K562 (cell line): Measurements from ENCODE around the gene TMCC2. TPM values are rescaled to one million over a fixed set of nuclear protein-coding genes. Genes with fewer than 3 reads are reported as not detected.

ENCODE experiments used
- ATAC-seq: fragments of 200-7000 bp; cut with Tn5 transposase; 3 replicates; pipeline ENCODE4 v1.9.1; 2020; ENCODE audit warnings: moderate library complexity
- BruUV-seq: library from RNA; stranded (reverse); fragments of 400-500 nt; replicated peaks from 2 replicates; lab custom pipeline; 2021; lab: Mats Ljungman, UMichigan
- CTCF ChIA-PET: fragments of 300-600 bp; formaldehyde crosslinking; extraction: SDS; loops from one replicate; lab custom pipeline; 2021; ENCODE audit warnings: low intra/inter-chr PET ratio; lab: Yijun Ruan, JAX
- POLR2A ChIA-PET: fragments of 300-600, 350-650 bp; sonication (Branson Sonifier 250); formaldehyde crosslinking; extraction: SDS; loops from one replicate; lab custom pipeline; 2021; ENCODE audit warnings: antibody characterized with exemption, inconsistent platforms; lab: Yijun Ruan, JAX
- DNase-seq, 4 experiments: peaks; one replicate each; pipeline versions ENCODE4 v3.0.0 to v3.0.0-alpha.2; 2011 to 2018; ENCODE audit warnings: low spot score in 3 of 4, mixed read lengths in 3 of 4; ENCODE audit errors: extremely low read depth in 1 of 4
- FAIRE-seq: peaks from 2 replicates; lab custom pipeline; 2011; peaks lifted over from hg19 to GRCh38; lab: Jason Lieb, UNC
- H2AFZ ChIP-seq: 2 replicates; pipeline ENCODE4 v1.6.0; 2011; ENCODE audit warnings: low read depth, low read length, control low read depth, inconsistent platforms
- H3K27ac ChIP-seq: fragments of 200-600 bp; 3 replicates; pipeline ENCODE4 v1.8.0; 2011; ENCODE audit warnings: low read depth, mild to moderate bottlenecking, control low read depth, inconsistent platforms, low read length, moderate library complexity, mixed read lengths; ENCODE audit errors: extremely low read depth
- H3K27me3 ChIP-seq, 2 experiments: fragments of 300-600 bp in 1 of 2; 2 replicates in 1 of 2; 3 replicates in 1 of 2; pipeline versions ENCODE4 v1.6.0 to v1.8.0; 2011; ENCODE audit warnings: inconsistent platforms in 2 of 2, low read length in 2 of 2, mild to moderate bottlenecking in 1 of 2, mixed read lengths in 1 of 2, moderate library complexity in 1 of 2; ENCODE audit not compliant: control insufficient read depth in 2 of 2, insufficient read depth in 2 of 2
- H3K36me3 ChIP-seq: fragments of 300-600 bp; 3 replicates; pipeline ENCODE4 v1.8.0; 2011; ENCODE audit warnings: mild to moderate bottlenecking, low read length, inconsistent platforms; ENCODE audit not compliant: control insufficient read depth, insufficient read depth
- H3K4me1 ChIP-seq, 2 experiments: fragments of 200-600 bp in 1 of 2; replicated peaks in 1 of 2; 2 replicates in 1 of 2; 3 replicates in 1 of 2; pipeline versions ENCODE4 v1.5.1 to v1.8.0; 2011; ENCODE audit warnings: inconsistent platforms in 2 of 2, low read length in 2 of 2, mild to moderate bottlenecking in 1 of 2, mixed read lengths in 1 of 2, moderate library complexity in 1 of 2; ENCODE audit not compliant: control insufficient read depth in 2 of 2, insufficient read depth in 2 of 2
- H3K4me2 ChIP-seq: 2 replicates; pipeline ENCODE4 v1.6.1; 2011; ENCODE audit warnings: low read length, control low read depth, inconsistent platforms, mixed read lengths; ENCODE audit not compliant: insufficient read depth
- H3K4me3 ChIP-seq: fragments of 200-600 bp; sonication (generic), shearing (Covaris generic); 2 replicates; pipeline ENCODE4 v1.5.1; 2016; ENCODE audit warnings: control low read depth, inconsistent platforms
- H3K79me2 ChIP-seq: fragments of 200-600 bp; 3 replicates; pipeline ENCODE4 v1.8.0; 2011; ENCODE audit warnings: low read length, inconsistent platforms; ENCODE audit not compliant: control insufficient read depth, insufficient read depth
- H3K9ac ChIP-seq, 2 experiments: 2 replicates each; pipeline versions ENCODE4 v1.6.0 to v1.6.1; 2011; ENCODE audit warnings: low read depth in 2 of 2, low read length in 2 of 2, control low read depth in 1 of 2, inconsistent platforms in 1 of 2, mild to moderate bottlenecking in 1 of 2, mixed read lengths in 1 of 2; ENCODE audit not compliant: insufficient read depth in 1 of 2
- H3K9me1 ChIP-seq: one replicate; pipeline ENCODE4 v1.6.0; 2011; ENCODE audit warnings: inconsistent platforms, mild to moderate bottlenecking, low read length, moderate library complexity; ENCODE audit not compliant: control insufficient read depth, insufficient read depth
- H3K9me3 ChIP-seq: replicated peaks from 2 replicates; pipeline ENCODE4 v1.5.1; 2011; ENCODE audit warnings: low read depth, low read length, inconsistent platforms; ENCODE audit not compliant: control insufficient read depth, insufficient read depth
- H4K20me1 ChIP-seq: replicated peaks from 2 replicates; pipeline ENCODE4 v1.6.1; 2011; ENCODE audit warnings: low read length, inconsistent platforms, mixed read lengths; ENCODE audit not compliant: control insufficient read depth, insufficient read depth
- ARID1B ChIP-seq: fragments of 450-650 bp; IDR thresholded peaks from 2 replicates; pipeline ENCODE4 v1.6.1; 2016; ENCODE audit warnings: antibody characterized with exemption, mild to moderate bottlenecking, inconsistent platforms
- HDGF ChIP-seq: fragments of 450-650 bp; IDR thresholded peaks from 2 replicates; pipeline ENCODE4 v1.6.1; 2016
- MEIS2 ChIP-seq: fragments of 450-650 bp; IDR thresholded peaks from 2 replicates; pipeline ENCODE4 v1.6.1; 2014; ENCODE audit warnings: mild to moderate bottlenecking; ENCODE audit not compliant: partially characterized antibody
- NR4A1 ChIP-seq, 2 experiments: fragments of 250-450 bp in 1 of 2; fragments of 450-650 bp in 1 of 2; sonication (Bioruptor Pico) in 1 of 2; IDR thresholded peaks; 2 replicates each; pipeline versions ENCODE4 v1.4.0 to v1.6.1; 2016 to 2020; ENCODE audit warnings: mild to moderate bottlenecking in 2 of 2, missing compliant biosample characterization in 1 of 2, missing genetic modification characterization in 1 of 2, moderate library complexity in 1 of 2
- SNRNP70 ChIP-seq: fragments of 200-400 bp; formaldehyde crosslinking; optimal IDR thresholded peaks from 2 replicates; pipeline ENCODE3; 2017; ENCODE audit warnings: low read depth, low read length
- SOX6 ChIP-seq: fragments of 450-650 bp; IDR thresholded peaks from 2 replicates; pipeline ENCODE4 v1.6.1; 2014; ENCODE audit warnings: mild to moderate bottlenecking
- TAL1 ChIP-seq: fragments of 450-650 bp; IDR thresholded peaks from 2 replicates; pipeline ENCODE4 v1.6.1; 2016; ENCODE audit warnings: mild to moderate bottlenecking
- TEAD4 ChIP-seq, 2 experiments: sonication (generic) in 1 of 2; formaldehyde crosslinking in 1 of 2; IDR thresholded peaks; 2 replicates each; pipeline versions ENCODE4 v1.6.1 to v1.8.0; 2012 to 2022; ENCODE audit warnings: borderline replicate concordance in 1 of 2, inconsistent platforms in 1 of 2, low read length in 1 of 2, mild to moderate bottlenecking in 1 of 2, missing genetic modification reagents in 1 of 2
- ZC3H11A ChIP-seq: IDR thresholded peaks from 2 replicates; pipeline ENCODE4 v1.6.1; 2012; ENCODE audit warnings: low read depth, low read length, improper control_type of control experiment
- ZNF146 ChIP-seq: IDR thresholded peaks from one replicate; pipeline ENCODE4 v1.6.1; 2018; ENCODE audit warnings: missing compliant biosample characterization; ENCODE audit not compliant: unreplicated experiment
- WGBS: fragments of 100-300 bp; shearing (Covaris generic); methylation state at CpG from one replicate; pipeline ENCODE4 v1.1.6; 2016; ENCODE audit warnings: low coverage, mixed read lengths; ENCODE audit not compliant: insufficient coverage; ENCODE audit errors: missing lambda C conversion rate; 5-methylcytosine and 5-hydroxymethylcytosine counted together
- in situ Hi-C: fragments of 300-500 bp; cut with MboI; formaldehyde crosslinking; loops from 4 replicates; pipeline ENCODE4 v1.15.0; 2018; ENCODE audit warnings: inconsistent platforms, mixed read lengths
- intact Hi-C: fragments of 100-400 bp; cut with micrococcal nuclease; formaldehyde crosslinking; loops from 2 replicates; pipeline ENCODE4 v1.14.2; 2022
- polyA plus RNA-seq, 8 experiments: library from polyadenylated mRNA; depleted of rRNA in 4 of 8; stranded (reverse) in 5 of 8; unstranded in 3 of 8; fragments of >200 nt; fragmentation: Nextera tagmentation in 2 of 8; fragmentation: Illumina TruSeq in 1 of 8; extraction: Ambion mirVana in 2 of 8; extraction: Trizol in 1 of 8; gene quantifications; 2 replicates each; pipeline versions ENCODE4 v1.2.1 to v1.2.3, GENCODE V29; 2011 to 2014; ENCODE audit warnings: inconsistent platforms in 1 of 8, missing spikeins in 1 of 8
- total RNA-seq, 7 experiments: library from RNA; depleted of rRNA in 6 of 7; stranded (reverse); fragments of >200 nt in 6 of 7; fragmentation: Illumina TruSeq in 2 of 7; extraction: Trizol in 2 of 7; gene quantifications; 2 replicates each; pipeline versions ENCODE4 v1.2.1 to v1.2.3, GENCODE V29; 2011 to 2021; ENCODE audit warnings: low replicate concordance in 1 of 7
- TF ChIP-seq, protein P1 (sequence below): fragments of 250-450 bp; sonication (Bioruptor Pico); IDR thresholded peaks from 2 replicates; pipeline ENCODE4 v1.8.0; 2022; ENCODE audit warnings: inconsistent platforms
- TF ChIP-seq, protein P2 (sequence below): fragments of 150-350 bp; IDR thresholded peaks from 2 replicates; pipeline ENCODE4 v1.6.1; 2014; ENCODE audit warnings: low read depth, mild to moderate bottlenecking, low read length, borderline replicate concordance
- TF ChIP-seq, protein P3 (sequence below), 2 experiments: IDR thresholded peaks in 1 of 2; conservative IDR thresholded peaks in 1 of 2; 2 replicates each; pipeline ENCODE4 v1.6.1; 2016; ENCODE audit warnings: low read depth in 2 of 2, mild to moderate bottlenecking in 1 of 2, missing compliant biosample characterization in 1 of 2, missing genetic modification characterization in 1 of 2, moderate library complexity in 1 of 2

TMCC2 gene
- total and polyA plus RNA-seq, 9 of the 15 experiments (the other 6 are each of a cell fraction or from before 2014, with no cell fraction given): 0.06 to 1.8 (median 0.98) TPM

DNA sequence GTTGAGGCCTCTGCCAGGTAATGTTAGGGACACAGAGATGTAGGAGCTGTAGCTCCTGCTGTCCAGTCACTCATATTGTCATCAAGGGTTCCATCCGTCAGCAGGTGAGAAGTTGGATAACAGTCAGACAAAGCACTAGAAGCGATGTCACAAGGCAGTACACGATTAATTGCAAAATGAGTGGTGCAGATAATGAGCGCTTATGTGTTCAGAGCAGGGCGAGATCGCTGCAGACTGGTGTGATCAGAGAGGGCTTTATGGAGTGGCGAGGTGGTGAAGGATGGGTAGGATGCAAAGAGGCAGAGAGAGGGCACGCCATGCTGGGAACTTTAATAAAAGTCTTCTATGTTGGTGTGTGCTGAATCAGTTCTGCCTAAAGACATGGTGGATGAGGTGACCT is 8.8 kb downstream of the TMCC2 start:
- no peak overlapping the region for H3K4me2 ChIP-seq
- intact Hi-C loops: no loop called here
- TF ChIP-seq ZC3H11A (no peak), ZNF146 (CRISPR knock-in tag) (no peak), NR4A1 (CRISPR knock-in tag; IDR thresholded peaks at IDR 0.05) (no peak), NR4A1 (tag; IDR thresholded peaks at IDR 0.05) (no peak), HDGF (no peak), SNRNP70 (no peak), SOX6 (peak; percentile 44), TAL1 (0 out of 2 replicates have a peak, but pooled peaks have one; percentile 37), ARID1B (peak; percentile 38; the same call in 1 of the 2 replicates), MEIS2 (peak; percentile 71), TEAD4 (IDR thresholded peaks at IDR 0.05; ENCODE audit: low read length) (peak; percentile 28; the same call in 1 of the 2 replicates), TEAD4 (CRISPR knock-in tag; IDR thresholded peaks at IDR 0.05; ENCODE audit: borderline replicate concordance) (no peak)
- TF ChIP-seq, protein P1, sequence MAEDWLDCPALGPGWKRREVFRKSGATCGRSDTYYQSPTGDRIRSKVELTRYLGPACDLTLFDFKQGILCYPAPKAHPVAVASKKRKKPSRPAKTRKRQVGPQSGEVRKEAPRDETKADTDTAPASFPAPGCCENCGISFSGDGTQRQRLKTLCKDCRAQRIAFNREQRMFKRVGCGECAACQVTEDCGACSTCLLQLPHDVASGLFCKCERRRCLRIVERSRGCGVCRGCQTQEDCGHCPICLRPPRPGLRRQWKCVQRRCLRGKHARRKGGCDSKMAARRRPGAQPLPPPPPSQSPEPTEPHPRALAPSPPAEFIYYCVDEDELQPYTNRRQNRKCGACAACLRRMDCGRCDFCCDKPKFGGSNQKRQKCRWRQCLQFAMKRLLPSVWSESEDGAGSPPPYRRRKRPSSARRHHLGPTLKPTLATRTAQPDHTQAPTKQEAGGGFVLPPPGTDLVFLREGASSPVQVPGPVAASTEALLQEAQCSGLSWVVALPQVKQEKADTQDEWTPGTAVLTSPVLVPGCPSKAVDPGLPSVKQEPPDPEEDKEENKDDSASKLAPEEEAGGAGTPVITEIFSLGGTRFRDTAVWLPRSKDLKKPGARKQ (CRISPR knock-in tag): no peak
- TF ChIP-seq, protein P2, sequence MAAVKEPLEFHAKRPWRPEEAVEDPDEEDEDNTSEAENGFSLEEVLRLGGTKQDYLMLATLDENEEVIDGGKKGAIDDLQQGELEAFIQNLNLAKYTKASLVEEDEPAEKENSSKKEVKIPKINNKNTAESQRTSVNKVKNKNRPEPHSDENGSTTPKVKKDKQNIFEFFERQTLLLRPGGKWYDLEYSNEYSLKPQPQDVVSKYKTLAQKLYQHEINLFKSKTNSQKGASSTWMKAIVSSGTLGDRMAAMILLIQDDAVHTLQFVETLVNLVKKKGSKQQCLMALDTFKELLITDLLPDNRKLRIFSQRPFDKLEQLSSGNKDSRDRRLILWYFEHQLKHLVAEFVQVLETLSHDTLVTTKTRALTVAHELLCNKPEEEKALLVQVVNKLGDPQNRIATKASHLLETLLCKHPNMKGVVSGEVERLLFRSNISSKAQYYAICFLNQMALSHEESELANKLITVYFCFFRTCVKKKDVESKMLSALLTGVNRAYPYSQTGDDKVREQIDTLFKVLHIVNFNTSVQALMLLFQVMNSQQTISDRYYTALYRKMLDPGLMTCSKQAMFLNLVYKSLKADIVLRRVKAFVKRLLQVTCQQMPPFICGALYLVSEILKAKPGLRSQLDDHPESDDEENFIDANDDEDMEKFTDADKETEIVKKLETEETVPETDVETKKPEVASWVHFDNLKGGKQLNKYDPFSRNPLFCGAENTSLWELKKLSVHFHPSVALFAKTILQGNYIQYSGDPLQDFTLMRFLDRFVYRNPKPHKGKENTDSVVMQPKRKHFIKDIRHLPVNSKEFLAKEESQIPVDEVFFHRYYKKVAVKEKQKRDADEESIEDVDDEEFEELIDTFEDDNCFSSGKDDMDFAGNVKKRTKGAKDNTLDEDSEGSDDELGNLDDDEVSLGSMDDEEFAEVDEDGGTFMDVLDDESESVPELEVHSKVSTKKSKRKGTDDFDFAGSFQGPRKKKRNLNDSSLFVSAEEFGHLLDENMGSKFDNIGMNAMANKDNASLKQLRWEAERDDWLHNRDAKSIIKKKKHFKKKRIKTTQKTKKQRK: no peak
- TF ChIP-seq, protein P3, sequence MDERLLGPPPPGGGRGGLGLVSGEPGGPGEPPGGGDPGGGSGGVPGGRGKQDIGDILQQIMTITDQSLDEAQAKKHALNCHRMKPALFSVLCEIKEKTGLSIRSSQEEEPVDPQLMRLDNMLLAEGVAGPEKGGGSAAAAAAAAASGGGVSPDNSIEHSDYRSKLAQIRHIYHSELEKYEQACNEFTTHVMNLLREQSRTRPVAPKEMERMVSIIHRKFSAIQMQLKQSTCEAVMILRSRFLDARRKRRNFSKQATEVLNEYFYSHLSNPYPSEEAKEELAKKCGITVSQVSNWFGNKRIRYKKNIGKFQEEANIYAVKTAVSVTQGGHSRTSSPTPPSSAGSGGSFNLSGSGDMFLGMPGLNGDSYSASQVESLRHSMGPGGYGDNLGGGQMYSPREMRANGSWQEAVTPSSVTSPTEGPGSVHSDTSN (CRISPR knock-in tag; IDR thresholded peaks at IDR 0.05; ENCODE audit: low read depth): no peak
- TF ChIP-seq, protein P3 (tag; conservative IDR thresholded peaks at IDR 0.05; ENCODE audit: low read depth): peak; percentile 36; the same call in 1 of the 2 replicates

More for the DNA sequence above, 8.8 kb downstream of the TMCC2 start:
- Histone ChIP-seq H3K36me3 (no peaks in the 10 kb centered on the region), H3K27ac (no peak overlapping the region), H3K79me2 (no peaks in the 10 kb centered on the region), H4K20me1 (no peaks in the 10 kb centered on the region), H3K4me3 (no peak overlapping the region), H3K27me3 (peaks cover 0 to 5% of the 10 kb centered on the region in 2 experiments; a peak in 1 of 5 replicates), H3K9me1 (no peaks in the 10 kb centered on the region), H3K4me1 (peaks cover 12 to 23% of the 10 kb centered on the region in 2 experiments), H3K9me3 (no peaks in the 10 kb centered on the region), H2AFZ (no peak overlapping the region), H3K9ac (no peak overlapping the region)
- FAIRE-seq (peak; percentile 32), DNase-seq (peak in 1 of 4 experiments; percentile 27), ATAC-seq (no peak)
- BruUV-seq: no TSS peak
- WGBS: 43% methylated on average over 8 of the region's 8 CpGs
- in situ Hi-C loops: no loop called here
- ChIA-PET POLR2A (interaction anchor here (0.5 to 3.0 kb wide), 3 partner anchors 15 to 117 kb away, joined by 3 to 14 read pairs (median 7); no protein-coding TSS in a partner anchor), CTCF (interaction anchor here (0.5 kb wide), 1 partner anchor 22 kb away, joined by 4 read pairs; no protein-coding TSS in a partner anchor)
